IMR-90 (cell line): ENCODE measurements around the gene ZCCHC14. TPM values are rescaled to one million over a fixed set of nuclear protein-coding genes. Genes with fewer than 3 reads are reported as not detected.

Source experiments
- ATAC-seq: fragments of 200-7000 bp; cut with Tn5 transposase; 2 replicates; pipeline ENCODE4 v1.9.1; 2020; ENCODE audit warnings: low read depth, mild to moderate bottlenecking, moderate library complexity
- BruUV-seq: library from RNA; stranded (reverse); fragments of 400-500 nt; replicated peaks from 2 replicates; lab custom pipeline; 2021; lab: Mats Ljungman, UMichigan
- CTCF ChIA-PET: fragments of 300-600 bp; formaldehyde crosslinking; extraction: SDS; loops from one replicate; lab custom pipeline; 2021; ENCODE audit warnings: antibody characterized with exemption; lab: Yijun Ruan, JAX
- POLR2A ChIA-PET: fragments of 300-600 bp; sonication (Branson Sonifier 250); formaldehyde crosslinking; loops from one replicate; lab custom pipeline; 2022; ENCODE audit warnings: antibody characterized with exemption; ENCODE audit not compliant: unreplicated experiment; lab: Charles Lee
- DNase-seq: peaks from one replicate; pipeline ENCODE4 v3.0.0; 2013
- H2AFZ ChIP-seq: replicated peaks from 2 replicates; pipeline ENCODE3; 2013; ENCODE audit warnings: low read length, mild to moderate bottlenecking; ENCODE audit not compliant: poor library complexity
- H2AK5ac ChIP-seq: 2 replicates; pipeline ENCODE4 v1.6.1; 2013; ENCODE audit warnings: low read depth, low read length, inconsistent platforms
- H2AK9ac ChIP-seq: replicated peaks from 2 replicates; pipeline ENCODE3; 2013; ENCODE audit warnings: mild to moderate bottlenecking, low read depth, low read length, moderate library complexity; ENCODE audit not compliant: poor library complexity
- H2BK120ac ChIP-seq: 2 replicates; pipeline ENCODE4 v1.6.1; 2013; ENCODE audit warnings: low read depth, low read length, inconsistent platforms
- H2BK15ac ChIP-seq: 3 replicates; pipeline ENCODE4 v1.6.1; 2013; ENCODE audit warnings: low read depth, low read length, inconsistent platforms
- H2BK20ac ChIP-seq: 2 replicates; pipeline ENCODE4 v1.6.1; 2013; ENCODE audit warnings: low read depth, mild to moderate bottlenecking, inconsistent platforms, low read length, moderate library complexity
- H2BK5ac ChIP-seq: 2 replicates; pipeline ENCODE4 v1.6.1; 2013; ENCODE audit warnings: mild to moderate bottlenecking, low read depth, low read length, inconsistent platforms; ENCODE audit not compliant: poor library complexity, severe bottlenecking
- H3K14ac ChIP-seq: replicated peaks from 2 replicates; pipeline ENCODE4 v1.6.1; 2013; ENCODE audit warnings: low read depth, low read length, inconsistent platforms
- H3K18ac ChIP-seq: 2 replicates; pipeline ENCODE4 v1.6.1; 2013; ENCODE audit warnings: low read depth, low read length, control low read depth
- H3K23ac ChIP-seq: 2 replicates; pipeline ENCODE4 v1.6.1; 2013; ENCODE audit warnings: low read depth, low read length, inconsistent platforms
- H3K27ac ChIP-seq: 2 replicates; pipeline ENCODE4 v1.5.1; 2013; ENCODE audit warnings: mild to moderate bottlenecking, control low read depth, low read length; ENCODE audit not compliant: insufficient read depth
- H3K27me3 ChIP-seq: 2 replicates; pipeline ENCODE4 v1.6.1; 2013; ENCODE audit warnings: low read length; ENCODE audit not compliant: control insufficient read depth, insufficient read depth
- H3K36me3 ChIP-seq: 2 replicates; pipeline ENCODE4 v1.6.1; 2013; ENCODE audit warnings: low read length, mixed read lengths; ENCODE audit not compliant: control insufficient read depth, insufficient read depth
- H3K4ac ChIP-seq: 2 replicates; pipeline ENCODE4 v1.6.1; 2013; ENCODE audit warnings: low read depth, low read length, inconsistent platforms
- H3K4me1 ChIP-seq: 2 replicates; pipeline ENCODE4 v1.6.1; 2013; ENCODE audit warnings: low read length, mixed read lengths; ENCODE audit not compliant: control insufficient read depth, insufficient read depth
- H3K4me2 ChIP-seq: 2 replicates; pipeline ENCODE4 v1.6.1; 2013; ENCODE audit warnings: low read depth, mild to moderate bottlenecking, control low read depth, low read length, moderate library complexity
- H3K4me3 ChIP-seq: 2 replicates; pipeline ENCODE4 v1.5.1; 2013; ENCODE audit warnings: low read depth, mild to moderate bottlenecking, control low read depth, low read length, moderate library complexity; ENCODE audit not compliant: insufficient read depth
- H3K56ac ChIP-seq: 2 replicates; pipeline ENCODE4 v1.6.1; 2013; ENCODE audit warnings: low read length, inconsistent platforms; ENCODE audit not compliant: insufficient read depth; ENCODE audit errors: extremely low read depth
- H3K79me1 ChIP-seq, 2 experiments: 2 replicates each; pipeline ENCODE4 v1.6.1; 2013; ENCODE audit warnings: low read length in 2 of 2, inconsistent platforms in 1 of 2, low read depth in 1 of 2
- H3K9ac ChIP-seq: 2 replicates; pipeline ENCODE4 v1.6.1; 2013; ENCODE audit warnings: low read depth, low read length, control low read depth
- H3K9me1 ChIP-seq: 2 replicates; pipeline ENCODE4 v1.6.1; 2013; ENCODE audit warnings: low read length, inconsistent platforms; ENCODE audit not compliant: insufficient read depth
- H3K9me3 ChIP-seq: 2 replicates; pipeline ENCODE4 v1.6.1; 2013; ENCODE audit warnings: low read length; ENCODE audit not compliant: control insufficient read depth, insufficient read depth
- H4K20me1 ChIP-seq: 2 replicates; pipeline ENCODE4 v1.6.1; 2013; ENCODE audit warnings: low read length, inconsistent platforms; ENCODE audit not compliant: insufficient read depth
- H4K5ac ChIP-seq: 2 replicates; pipeline ENCODE4 v1.6.1; 2013; ENCODE audit warnings: mild to moderate bottlenecking, low read depth, low read length, control low read depth
- H4K8ac ChIP-seq, 2 experiments: 2 replicates each; pipeline ENCODE4 v1.6.1; 2013; ENCODE audit warnings: low read depth in 2 of 2, low read length in 2 of 2, control low read depth in 1 of 2, inconsistent platforms in 1 of 2
- H4K91ac ChIP-seq: 2 replicates; pipeline ENCODE4 v1.6.1; 2013; ENCODE audit warnings: low read depth, low read length, inconsistent platforms; ENCODE audit not compliant: insufficient read depth
- BHLHE40 ChIP-seq: fragments of 150-350 bp; IDR thresholded peaks from 2 replicates; pipeline ENCODE4 v1.6.1; 2016; ENCODE audit warnings: mild to moderate bottlenecking, low read depth, low read length
- CEBPB ChIP-seq: IDR thresholded peaks from 2 replicates; pipeline ENCODE4 v1.6.1; 2012; ENCODE audit warnings: low read depth, low read length, improper control_type of control experiment
- CHD1 ChIP-seq: IDR thresholded peaks from 2 replicates; pipeline ENCODE4 v1.6.1; 2012; ENCODE audit warnings: low read depth, low read length, improper control_type of control experiment
- FOS ChIP-seq: fragments of 150-350 bp; IDR thresholded peaks from 2 replicates; pipeline ENCODE4 v1.6.1; 2016; ENCODE audit warnings: low read depth, low read length
- MAFK ChIP-seq: IDR thresholded peaks from 2 replicates; pipeline ENCODE4 v1.6.1; 2012; ENCODE audit warnings: low read depth, low read length, improper control_type of control experiment
- MAZ ChIP-seq: IDR thresholded peaks from 2 replicates; pipeline ENCODE4 v1.6.1; 2012; ENCODE audit warnings: low read depth, mild to moderate bottlenecking, low read length, improper control_type of control experiment, moderate library complexity, borderline replicate concordance
- MXI1 ChIP-seq: IDR thresholded peaks from 2 replicates; pipeline ENCODE4 v1.6.1; 2012; ENCODE audit warnings: low read depth, mild to moderate bottlenecking, low read length, moderate library complexity, borderline replicate concordance
- POLR2A ChIP-seq: IDR thresholded peaks from 2 replicates; pipeline ENCODE4 v1.6.1; 2012; ENCODE audit warnings: mild to moderate bottlenecking, low read depth, low read length
- RAD21 ChIP-seq: IDR thresholded peaks from 2 replicates; pipeline ENCODE4 v1.6.1; 2012; ENCODE audit warnings: low read length, improper control_type of control experiment
- RCOR1 ChIP-seq: IDR thresholded peaks from 2 replicates; pipeline ENCODE4 v1.6.1; 2012; ENCODE audit warnings: mild to moderate bottlenecking, low read length, improper control_type of control experiment; ENCODE audit not compliant: insufficient replicate concordance
- RFX5 ChIP-seq: IDR thresholded peaks from 2 replicates; pipeline ENCODE4 v1.8.0; 2012; ENCODE audit warnings: low read depth, mild to moderate bottlenecking, low read length, moderate library complexity
- SMC3 ChIP-seq: fragments of 150-350 bp; IDR thresholded peaks from 2 replicates; pipeline ENCODE4 v1.6.1; 2016; ENCODE audit warnings: low read depth, mild to moderate bottlenecking, antibody characterized with exemption, low read length, moderate library complexity
- WGBS, 2 experiments: methylation state at CpG; one replicate each; pipeline versions ENCODE4 v1.1.5 to v1.1.7; 2013; ENCODE audit warnings: missing lambda C conversion rate in 2 of 2; ENCODE audit not compliant: insufficient read length in 1 of 2; ENCODE audit errors: extremely low coverage in 2 of 2; 5-methylcytosine and 5-hydroxymethylcytosine counted together
- dilution Hi-C: fragments of 300-500 bp; cut with HindIII; formaldehyde crosslinking; loops from one replicate; pipeline ENCODE4 v1.14.3; 2018; ENCODE audit warnings: low sequenced_read_pairs; ENCODE audit not compliant: unreplicated experiment
- in situ Hi-C: fragments of 300-500 bp; cut with MboI; formaldehyde crosslinking; loops from 3 replicates; pipeline ENCODE4 v1.14.3; 2019; ENCODE audit warnings: low sequenced_read_pairs, inconsistent platforms, mixed read lengths
- intact Hi-C: fragments of 100-400 bp; cut with micrococcal nuclease; formaldehyde crosslinking; loops from 2 replicates; pipeline ENCODE4 v1.10.0; 2022
- polyA plus RNA-seq, 3 experiments: library from polyadenylated mRNA; depleted of rRNA; stranded (reverse); fragments of >200 nt; gene quantifications; 2 replicates each; pipeline ENCODE4 v1.2.3, GENCODE V29; 2012; ENCODE audit warnings: low replicate concordance in 1 of 3
- total RNA-seq: library from RNA; depleted of rRNA; stranded (reverse); fragments of >200 nt; gene quantifications from 2 replicates; pipeline ENCODE4 v1.2.3, GENCODE V29; 2012
- TF ChIP-seq, protein P1 (sequence below): conservative IDR thresholded peaks from 2 replicates; pipeline ENCODE4 v1.5.1; 2012; ENCODE audit warnings: mild to moderate bottlenecking, low read depth, low read length, improper control_type of control experiment
- TF ChIP-seq, protein P2 (sequence below): fragments of 150-350 bp; IDR thresholded peaks from 2 replicates; pipeline ENCODE4 v1.6.1; 2016; ENCODE audit warnings: low read depth, mild to moderate bottlenecking, low read length, moderate library complexity, borderline replicate concordance

ZCCHC14 gene
- total and polyA plus RNA-seq, 2 of the 4 experiments (the other 2 are of a cell fraction): 2.5 to 5.3 TPM

DNA sequence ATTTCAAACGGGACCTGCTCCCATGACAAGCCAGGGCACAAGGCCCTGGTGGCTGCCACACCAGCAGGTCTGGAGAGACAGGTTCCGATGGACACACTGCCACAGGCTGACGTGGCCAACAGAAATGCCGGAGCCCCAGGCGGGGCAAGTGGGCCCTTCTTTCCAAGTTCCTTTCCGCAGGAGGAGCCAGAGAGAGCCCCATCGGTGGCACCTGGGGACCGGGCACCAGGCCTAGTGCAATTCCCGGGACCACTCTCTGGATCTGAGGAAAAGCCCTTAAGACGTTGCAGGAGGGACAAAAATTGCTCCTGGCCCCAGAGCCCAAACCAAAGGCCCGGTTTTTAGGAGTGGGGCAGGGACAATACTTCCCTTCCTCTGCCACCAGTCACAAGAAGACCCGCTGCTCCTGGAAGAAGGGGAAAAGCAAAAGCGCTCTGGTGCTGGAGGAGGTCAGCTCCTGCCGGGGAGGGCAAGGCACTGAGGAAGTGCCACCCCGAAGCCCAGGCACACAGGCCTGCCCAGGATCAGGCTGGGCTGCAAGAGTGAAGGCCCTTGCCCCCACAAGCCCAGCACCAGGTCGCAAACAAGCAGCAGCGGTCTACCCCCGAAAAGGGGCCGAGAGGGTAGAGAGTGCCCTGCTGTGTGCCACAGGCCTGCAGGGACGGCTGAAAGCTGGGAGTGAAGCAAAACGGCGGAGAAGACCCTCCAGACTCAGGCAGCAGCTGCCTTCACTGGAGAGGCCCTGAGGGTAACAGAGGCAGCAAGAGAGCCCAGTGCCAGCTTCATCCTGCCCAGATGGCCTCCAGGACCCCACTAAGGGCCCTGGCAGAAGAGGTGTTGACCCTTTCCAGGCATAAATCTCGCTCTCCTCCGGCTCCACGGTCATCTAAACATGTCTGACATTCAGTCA, 71.6 kb downstream of the ZCCHC14 start:
- Histone ChIP-seq H2BK5ac (no peak overlapping the region), H3K18ac (no peak overlapping the region), H3K9me3 (no peaks in the 10 kb centered on the region), H3K56ac (no peak overlapping the region), H2BK120ac (no peak overlapping the region), H3K9me1 (peaks cover 5% of the 10 kb centered on the region), H4K20me1 (peaks cover 30% of the 10 kb centered on the region), H2BK15ac (no peak overlapping the region), H3K23ac (no peak overlapping the region), H3K79me1 (peaks cover 0 to 33% of the 10 kb centered on the region in 2 experiments; a peak in 3 of 4 replicates), H3K14ac (no peak overlapping the region), H3K27ac (no peak overlapping the region), H2BK20ac (no peak overlapping the region), H3K27me3 (no peaks in the 10 kb centered on the region), H4K5ac (no peak overlapping the region), H2AK5ac (no peak overlapping the region), H3K4ac (no peak overlapping the region), H4K8ac (no peak overlapping the region), H3K4me1 (no peaks in the 10 kb centered on the region), H2AK9ac (no peak overlapping the region), H3K4me3 (no peak overlapping the region), H3K4me2 (no peak overlapping the region), H4K91ac (no peak overlapping the region), H3K36me3 (peaks cover 47% of the 10 kb centered on the region), H3K9ac (no peak overlapping the region), H2AFZ (no peak overlapping the region)
- ChIA-PET POLR2A (no interaction called here), CTCF (no interaction called here)
- in situ Hi-C loops (loop anchor here (10.0 to 25.0 kb wide), 2 partner anchors 154 to 341 kb away; partner anchors contain the start of gene KLHDC4), dilution Hi-C loops (no loop called here), intact Hi-C loops (no loop called here)
- DNase-seq (no peak), ATAC-seq (no peak)
- BruUV-seq: no TSS peak
- WGBS, 2 experiments: 98% methylated on average over 8 of the region's 25 CpGs; no CpG with 5 or more reads in 1 of the 2 experiments
- TF ChIP-seq SMC3: no peak
- no peak for TF ChIP-seq RFX5
- no peak for TF ChIP-seq MAFK
- no peak for TF ChIP-seq BHLHE40
- TF ChIP-seq CHD1: no peak
- TF ChIP-seq, protein P1, sequence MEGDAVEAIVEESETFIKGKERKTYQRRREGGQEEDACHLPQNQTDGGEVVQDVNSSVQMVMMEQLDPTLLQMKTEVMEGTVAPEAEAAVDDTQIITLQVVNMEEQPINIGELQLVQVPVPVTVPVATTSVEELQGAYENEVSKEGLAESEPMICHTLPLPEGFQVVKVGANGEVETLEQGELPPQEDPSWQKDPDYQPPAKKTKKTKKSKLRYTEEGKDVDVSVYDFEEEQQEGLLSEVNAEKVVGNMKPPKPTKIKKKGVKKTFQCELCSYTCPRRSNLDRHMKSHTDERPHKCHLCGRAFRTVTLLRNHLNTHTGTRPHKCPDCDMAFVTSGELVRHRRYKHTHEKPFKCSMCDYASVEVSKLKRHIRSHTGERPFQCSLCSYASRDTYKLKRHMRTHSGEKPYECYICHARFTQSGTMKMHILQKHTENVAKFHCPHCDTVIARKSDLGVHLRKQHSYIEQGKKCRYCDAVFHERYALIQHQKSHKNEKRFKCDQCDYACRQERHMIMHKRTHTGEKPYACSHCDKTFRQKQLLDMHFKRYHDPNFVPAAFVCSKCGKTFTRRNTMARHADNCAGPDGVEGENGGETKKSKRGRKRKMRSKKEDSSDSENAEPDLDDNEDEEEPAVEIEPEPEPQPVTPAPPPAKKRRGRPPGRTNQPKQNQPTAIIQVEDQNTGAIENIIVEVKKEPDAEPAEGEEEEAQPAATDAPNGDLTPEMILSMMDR: no peak
- TF ChIP-seq RAD21: no peak
- TF ChIP-seq POLR2A: no peak
- TF ChIP-seq, protein P2, sequence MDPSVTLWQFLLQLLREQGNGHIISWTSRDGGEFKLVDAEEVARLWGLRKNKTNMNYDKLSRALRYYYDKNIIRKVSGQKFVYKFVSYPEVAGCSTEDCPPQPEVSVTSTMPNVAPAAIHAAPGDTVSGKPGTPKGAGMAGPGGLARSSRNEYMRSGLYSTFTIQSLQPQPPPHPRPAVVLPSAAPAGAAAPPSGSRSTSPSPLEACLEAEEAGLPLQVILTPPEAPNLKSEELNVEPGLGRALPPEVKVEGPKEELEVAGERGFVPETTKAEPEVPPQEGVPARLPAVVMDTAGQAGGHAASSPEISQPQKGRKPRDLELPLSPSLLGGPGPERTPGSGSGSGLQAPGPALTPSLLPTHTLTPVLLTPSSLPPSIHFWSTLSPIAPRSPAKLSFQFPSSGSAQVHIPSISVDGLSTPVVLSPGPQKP: no peak
- TF ChIP-seq MAZ: no peak
- no peak for TF ChIP-seq RCOR1
- TF ChIP-seq CEBPB: no peak
- TF ChIP-seq MXI1: no peak
- no peak for TF ChIP-seq FOS
